GM12878 (cell line): Measurements from ENCODE around the gene LONP1. TPM values are rescaled to one million over a fixed set of nuclear protein-coding genes. Genes with fewer than 3 reads are reported as not detected.

Source experiments
- ATAC-seq: fragments of 200-7000 bp; cut with Tn5 transposase; 3 replicates; pipeline ENCODE4 v1.9.1; 2020; ENCODE audit warnings: mild to moderate bottlenecking, moderate library complexity
- BruUV-seq: library from RNA; stranded (reverse); fragments of 400-500 nt; replicated peaks from 2 replicates; lab custom pipeline; 2021; lab: Mats Ljungman, UMichigan
- CTCF ChIA-PET: fragments of 300-600 bp; sonication (Branson Sonifier 250); formaldehyde crosslinking; extraction: SDS; loops from one replicate; lab custom pipeline; 2021; ENCODE audit warnings: inconsistent platforms; lab: Yijun Ruan, JAX
- POLR2A ChIA-PET: fragments of 350-600 bp; formaldehyde crosslinking; extraction: SDS; loops from one replicate; lab custom pipeline; 2021; ENCODE audit warnings: inconsistent platforms; lab: Charles Lee
- RAD21 ChIA-PET: fragments of 300-600 bp; sonication (Branson Sonifier 250); formaldehyde crosslinking; loops from one replicate; lab custom pipeline; 2023; ENCODE audit warnings: antibody characterized with exemption; ENCODE audit not compliant: unreplicated experiment; lab: Charles Lee
- SMC1A ChIA-PET: fragments of 300-600 bp; sonication (Branson Sonifier 250); formaldehyde crosslinking; loops from one replicate; lab custom pipeline; 2023; ENCODE audit not compliant: unreplicated experiment, uncharacterized antibody; lab: Charles Lee
- DNase-seq: peaks from one replicate; pipeline ENCODE4 v3.0.0-alpha.2; 2011; ENCODE audit warnings: low read depth, low spot score
- FAIRE-seq: peaks from 3 replicates; lab custom pipeline; 2011; peaks lifted over from hg19 to GRCh38; lab: Jason Lieb, UNC
- H2AFZ ChIP-seq: 2 replicates; pipeline ENCODE4 v1.6.0; 2011; ENCODE audit warnings: low read depth, low read length, control low read depth; ENCODE audit not compliant: control insufficient read depth
- H3K27ac ChIP-seq: 2 replicates; pipeline ENCODE4 v1.5.1; 2011; ENCODE audit warnings: control low read depth; ENCODE audit not compliant: control insufficient read depth, insufficient read depth
- H3K27me3 ChIP-seq, 2 experiments: replicated peaks in 1 of 2; 2 replicates each; pipeline versions ENCODE4 v1.6.0 to v1.6.1; 2011; ENCODE audit warnings: low read length in 1 of 2; ENCODE audit not compliant: control insufficient read depth in 2 of 2, insufficient read depth in 2 of 2
- H3K36me3 ChIP-seq, 2 experiments: 2 replicates each; pipeline ENCODE4 v1.5.1; 2011; ENCODE audit warnings: low read length in 1 of 2; ENCODE audit not compliant: control insufficient read depth in 2 of 2, insufficient read depth in 2 of 2
- H3K4me1 ChIP-seq: 2 replicates; pipeline ENCODE4 v1.6.1; 2011; ENCODE audit warnings: mild to moderate bottlenecking, low read length, moderate library complexity, mixed read lengths; ENCODE audit not compliant: control insufficient read depth, insufficient read depth
- H3K4me2 ChIP-seq: 2 replicates; pipeline ENCODE4 v1.6.0; 2011; ENCODE audit warnings: control low read depth; ENCODE audit not compliant: control insufficient read depth, insufficient read depth
- H3K4me3 ChIP-seq: fragments of 200-600 bp; sonication (generic); 2 replicates; pipeline ENCODE4 v1.5.1; 2016
- H3K79me2 ChIP-seq: 2 replicates; pipeline ENCODE4 v1.6.0; 2011; ENCODE audit warnings: low read length; ENCODE audit not compliant: control insufficient read depth, insufficient read depth
- H3K9ac ChIP-seq: 2 replicates; pipeline ENCODE4 v1.8.0; 2011; ENCODE audit warnings: low read length, control low read depth, mixed read lengths; ENCODE audit not compliant: control insufficient read depth, insufficient read depth
- H3K9me3 ChIP-seq: replicated peaks from 3 replicates; pipeline ENCODE4 v1.5.1; 2011; ENCODE audit warnings: mild to moderate bottlenecking, low read length; ENCODE audit not compliant: control insufficient read depth, insufficient read depth
- H4K20me1 ChIP-seq: 2 replicates; pipeline ENCODE4 v1.6.0; 2011; ENCODE audit not compliant: control insufficient read depth, insufficient read depth
- BCL3 ChIP-seq: IDR thresholded peaks from 2 replicates; pipeline ENCODE4 v1.6.1; 2011; ENCODE audit warnings: borderline replicate concordance, low read depth, mild to moderate bottlenecking, moderate library complexity, low read length; ENCODE audit not compliant: insufficient read depth, poor library complexity, severe bottlenecking
- CUX1 ChIP-seq: IDR thresholded peaks from 2 replicates; pipeline ENCODE4 v1.6.1; 2012; ENCODE audit warnings: improper control_type of control experiment, low read depth, low read length; ENCODE audit not compliant: insufficient replicate concordance
- POLR2A ChIP-seq: IDR thresholded peaks from 2 replicates; pipeline ENCODE4 v1.6.1; 2011; ENCODE audit warnings: low read depth, mild to moderate bottlenecking, low read length
- POLR2AphosphoS5 ChIP-seq: IDR thresholded peaks from 2 replicates; pipeline ENCODE4 v1.6.1; 2011; ENCODE audit warnings: mild to moderate bottlenecking, low read length, inconsistent platforms
- WGBS: methylation state at CpG from one replicate; pipeline ENCODE4 v1.1.6; 2016; ENCODE audit warnings: low lambda C conversion rate; ENCODE audit not compliant: insufficient replicate concordance, insufficient coverage; ENCODE audit errors: missing lambda C conversion rate; 5-methylcytosine and 5-hydroxymethylcytosine counted together
- in situ Hi-C: fragments of 300-500 bp; cut with MboI; formaldehyde crosslinking; loops from 9 replicates; pipeline ENCODE4 v1.14.3; 2018; ENCODE audit warnings: mixed read lengths
- intact Hi-C: fragments of 100-400 bp; cut with micrococcal nuclease; formaldehyde crosslinking; loops from one replicate; pipeline ENCODE4 v1.14.2; 2022; ENCODE audit not compliant: unreplicated experiment
- polyA plus RNA-seq, 11 experiments: library from polyadenylated mRNA; depleted of rRNA in 4 of 11; unstranded in 6 of 11; stranded (reverse) in 5 of 11; fragments of >200 nt; fragmentation: Nextera tagmentation in 4 of 11; fragmentation: Illumina TruSeq in 1 of 11; extraction: Ambion mirVana in 4 of 11; extraction: Trizol in 1 of 11; gene quantifications; 1 replicate in 1 of 11; 2 replicates in 10 of 11; pipeline versions ENCODE4 v1.2.1 to v1.2.3, GENCODE V29; 2011 to 2016; ENCODE audit warnings: inconsistent platforms in 2 of 11, missing spikeins in 2 of 11, low read depth in 1 of 11
- total RNA-seq, 4 experiments: library from RNA; depleted of rRNA in 3 of 4; stranded (reverse); fragments of >200 nt in 3 of 4; fragmentation: Illumina TruSeq in 1 of 4; extraction: Trizol in 1 of 4; gene quantifications; 2 replicates each; pipeline versions ENCODE4 v1.2.1 to v1.2.3, GENCODE V29; 2013 to 2021

LONP1 gene
- total and polyA plus RNA-seq, 10 of the 15 experiments (the other 5 are each of a cell fraction or from before 2014, with no cell fraction given), result 0.61 to 136 (median 59.5) TPM

GRCh38 chr19:5697022-5697889 lies 22.7 kb downstream of the LONP1 start:
- RAD21 ChIA-PET, result no interaction called here
- SMC1A ChIA-PET, result no interaction called here
- Histone ChIP-seq H3K4me2 (no peak overlapping the region), H3K4me3 (no peak overlapping the region), H3K27ac (no peak overlapping the region), H2AFZ (no peak overlapping the region), H3K4me1 (peaks cover 10% of the 10 kb centered on the region), H3K27me3 (no peaks in the 10 kb centered on the region), H3K79me2 (peaks cover 24% of the 10 kb centered on the region), H3K36me3 (peaks cover 17 to 59% of the 10 kb centered on the region in 2 experiments), H4K20me1 (no peaks in the 10 kb centered on the region; the same call in 1 of the 2 replicates), H3K9ac (no peak overlapping the region), H3K9me3 (no peaks in the 10 kb centered on the region)
- CTCF ChIA-PET, result interaction anchor here (3.4 kb wide), 1 partner anchor 8 kb away, joined by 18 read pairs; the partner anchor contains the start of gene RPL36
- no TSS peak for BruUV-seq
- ATAC-seq (no peak), FAIRE-seq (no peak), DNase-seq (no peak)
- intact Hi-C loops (no loop called here), in situ Hi-C loops (no loop called here)
- TF ChIP-seq CUX1 (no peak), POLR2A (peak; percentile 43), POLR2AphosphoS5 (peak; percentile 25; the same call in 1 of the 2 replicates), BCL3 (peak; percentile 66)
- 76% methylated on average over 22 of the region's 25 CpGs for WGBS
- POLR2A ChIA-PET, result interaction anchor here (0.6 kb wide), 1 partner anchor 452 kb away, joined by 4 read pairs; no protein-coding TSS in a partner anchor
